SK-N-MC (cell line): ENCODE measurements around the gene JADE2.
A peak's percentile ranks its signal among the peaks of the same experiment; 100 is the strongest.

Source experiments
- DNase-seq: peaks from one replicate; pipeline ENCODE4 v3.0.0-alpha.2; 2011; ENCODE audit warnings: low read depth, low spot score
- H3K27ac ChIP-seq: fragments of 200-600 bp; sonication (generic); 2 replicates; pipeline ENCODE4 v1.5.1; 2016; ENCODE audit warnings: mixed run types
- H3K36me3 ChIP-seq: fragments of 200-600 bp; sonication (generic); 2 replicates; pipeline ENCODE4 v1.6.1; 2017; ENCODE audit warnings: antibody characterized with exemption, low read length, mixed read lengths; ENCODE audit not compliant: insufficient read depth
- H3K4me3 ChIP-seq: fragments of 200-600 bp; sonication (generic); 2 replicates; pipeline ENCODE4 v1.5.1; 2016
- H3K9ac ChIP-seq: fragments of 200-600 bp; sonication (generic); 2 replicates; pipeline ENCODE4 v1.8.0; 2017; ENCODE audit warnings: mixed run types, mixed read lengths; ENCODE audit not compliant: insufficient read length
- H3K9me3 ChIP-seq: fragments of 200-600 bp; sonication (generic); 2 replicates; pipeline ENCODE4 v1.6.1; 2017; ENCODE audit warnings: low read depth, mild to moderate bottlenecking, antibody characterized with exemption, low read length, moderate library complexity, mixed read lengths
- EZH2 ChIP-seq: fragments of 200-600 bp; sonication (generic); IDR thresholded peaks from one replicate; pipeline ENCODE4 v1.6.1; 2017; ENCODE audit warnings: antibody characterized with exemption
- FOXP2 ChIP-seq: optimal IDR thresholded peaks from 2 replicates; pipeline ENCODE3; 2011; ENCODE audit warnings: mild to moderate bottlenecking, moderate library complexity; ENCODE audit not compliant: insufficient read depth; ENCODE audit errors: extremely low read length, control extremely low read depth
- POLR2AphosphoS5 ChIP-seq: IDR thresholded peaks from 2 replicates; pipeline ENCODE4 v1.6.1; 2012; ENCODE audit warnings: mild to moderate bottlenecking, low read depth, low read length, borderline replicate concordance

JADE2 gene

DNA sequence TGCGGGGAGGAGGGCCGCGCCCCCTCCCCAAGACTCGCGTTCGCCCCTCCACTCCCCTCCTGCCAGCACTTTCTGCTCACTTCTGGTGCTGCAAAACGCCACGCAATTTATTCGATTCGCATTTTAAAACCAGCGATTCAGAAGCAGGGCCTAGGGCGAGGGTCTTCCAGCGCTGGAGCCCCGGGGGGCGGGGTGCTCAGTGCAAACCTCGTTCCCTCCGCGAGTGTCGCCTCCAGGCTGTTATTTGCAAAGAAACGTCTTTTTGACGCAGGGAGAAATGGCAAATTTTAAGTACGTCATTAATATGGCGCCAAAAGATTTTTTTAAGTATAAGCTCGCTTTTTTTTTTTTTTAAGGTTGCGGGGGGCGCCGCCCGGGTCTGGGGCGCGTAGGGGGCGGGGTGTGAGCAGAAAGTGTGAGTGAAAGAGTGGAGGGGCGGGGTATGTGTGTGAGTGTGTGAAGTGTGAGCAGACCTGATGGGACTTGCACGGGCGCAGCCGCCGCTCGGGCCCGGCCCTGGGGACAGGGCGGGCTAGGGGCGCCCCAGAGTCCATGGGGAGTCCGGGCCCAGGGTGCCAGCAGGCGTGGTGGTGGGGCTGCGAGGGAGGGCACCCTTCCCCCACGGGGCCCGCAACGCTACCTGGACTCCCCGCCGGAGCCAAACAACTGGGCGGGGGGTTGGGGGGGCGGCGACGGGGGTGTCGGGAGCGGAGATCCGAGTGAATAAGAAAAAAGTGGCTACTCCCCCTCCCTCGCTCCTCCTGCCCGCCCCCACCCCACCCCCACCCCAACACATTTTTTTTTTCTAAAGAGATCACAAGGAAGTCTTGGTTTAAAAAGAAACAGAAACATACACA lies at the start of gene JADE2:
Gene JADE2 (plus strand): TSS at position 845 of the 857 bp plus-strand sequence. CDS start 10,188 bp downstream, outside the sequence.
- peak within 1 kb of the TSS; percentile 90 for H3K4me3 ChIP-seq
- DNase-seq, result peak; percentile 81
- TF ChIP-seq EZH2, result no peak
- TF ChIP-seq POLR2AphosphoS5, result peak; percentile 50
- no peaks in the 10 kb centered on the region for H3K36me3 ChIP-seq
- peak within 1 kb of the TSS; percentile 98 for H3K27ac ChIP-seq
- no peaks in the 10 kb centered on the region for H3K9me3 ChIP-seq
- peak within 1 kb of the TSS; percentile 90 for H3K9ac ChIP-seq

DNA sequence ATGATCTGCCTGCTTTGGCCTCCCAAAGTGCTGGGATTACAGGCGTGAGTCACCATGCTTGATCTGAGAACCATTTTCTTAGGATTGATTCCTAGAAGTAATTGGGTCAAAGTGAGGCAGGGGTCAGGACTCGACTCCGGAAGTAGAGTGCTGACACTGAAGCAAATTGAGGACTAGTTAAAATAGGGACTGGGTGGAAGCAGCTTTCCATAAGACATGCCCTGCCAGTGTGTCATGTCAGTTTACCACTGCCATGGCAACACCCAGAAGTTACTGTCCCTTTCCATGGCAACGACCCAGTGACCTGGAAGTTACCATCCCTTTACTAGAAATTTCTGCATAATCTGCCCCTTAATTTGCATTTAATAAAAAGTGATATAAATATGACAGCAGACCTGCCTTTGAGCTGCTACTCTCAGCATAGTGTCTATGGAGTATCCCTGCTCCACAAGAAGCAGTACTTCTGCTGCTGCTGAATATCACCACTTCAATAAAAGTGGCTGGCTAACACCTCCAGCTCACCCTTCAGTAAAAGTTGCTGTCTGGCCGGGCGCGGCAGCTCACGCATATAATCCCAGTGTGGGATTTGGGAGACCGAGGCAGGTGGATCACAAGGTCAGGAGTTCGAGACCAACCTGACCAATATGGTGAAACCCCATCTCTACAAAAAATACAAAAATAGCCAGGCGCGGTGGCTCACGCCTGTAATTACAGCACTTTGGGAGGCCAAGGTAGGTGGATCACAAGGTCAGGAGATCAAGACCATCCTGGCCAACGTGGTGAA lies 47.8 kb upstream of the JADE2 start:
- Histone ChIP-seq H3K9me3 (no peaks in the 10 kb centered on the region), H3K9ac (no peak overlapping the region), H3K4me3 (no peak overlapping the region), H3K36me3 (no peaks in the 10 kb centered on the region), H3K27ac (no peak overlapping the region)
- no peak for DNase-seq
- TF ChIP-seq EZH2, result no peak

DNA sequence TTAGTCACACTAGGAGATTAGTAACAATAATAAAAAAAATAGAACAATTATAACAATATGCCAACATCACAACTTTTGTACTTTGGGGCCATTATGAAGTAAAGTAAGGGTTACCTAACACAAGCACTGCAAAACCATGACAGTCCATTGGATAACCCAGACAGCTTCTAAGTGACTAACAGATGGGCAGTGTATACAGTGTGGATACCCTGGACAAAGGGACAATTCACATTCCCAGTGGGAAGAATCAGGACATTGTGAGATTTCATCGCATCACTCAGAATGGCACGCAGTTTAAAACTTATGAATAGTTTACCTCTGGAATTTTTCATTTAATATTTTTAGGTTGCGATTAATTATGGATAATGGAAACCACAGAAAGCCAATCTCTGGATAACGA lies 45.6 kb upstream of the JADE2 start:
- Histone ChIP-seq H3K9me3 (no peaks in the 10 kb centered on the region), H3K4me3 (no peak overlapping the region), H3K27ac (no peak overlapping the region), H3K9ac (no peak overlapping the region), H3K36me3 (no peaks in the 10 kb centered on the region)
- TF ChIP-seq EZH2 (no peak), FOXP2 (no peak), POLR2AphosphoS5 (no peak)
- DNase-seq, result no peak

DNA sequence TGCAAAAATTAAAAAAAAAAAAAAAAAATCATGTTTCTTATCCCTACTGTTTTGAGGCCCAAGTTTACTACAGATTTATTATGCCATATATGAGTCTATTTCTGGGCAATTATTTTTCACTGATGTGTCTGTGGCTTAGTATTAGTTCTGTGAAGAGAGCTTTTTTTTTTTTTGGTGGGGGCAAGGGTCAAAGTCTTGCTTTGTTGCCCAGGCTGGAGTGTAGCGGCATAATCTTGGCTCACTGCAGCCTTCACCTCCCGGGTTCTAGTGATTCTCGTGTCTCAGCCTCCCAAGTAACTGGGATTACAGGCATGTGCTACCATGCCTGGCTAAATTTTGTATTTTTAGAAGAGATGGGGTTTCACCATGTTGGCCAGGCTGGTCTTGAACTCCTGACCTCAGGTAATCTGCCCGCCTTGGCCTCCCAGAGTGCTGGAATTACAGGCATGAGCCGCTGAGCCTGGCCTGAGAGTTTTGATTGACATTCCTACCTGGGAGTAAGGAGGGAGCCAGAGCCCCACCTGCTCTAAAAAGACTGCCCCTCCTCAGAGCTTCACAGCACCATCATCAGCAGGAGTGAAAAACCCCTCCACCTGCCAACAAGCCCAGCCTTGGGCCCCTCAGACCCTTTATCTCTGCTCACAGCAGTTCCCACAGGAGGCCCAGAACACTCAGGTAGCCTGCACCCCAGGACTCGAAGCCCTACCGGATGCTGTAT lies 36.1 kb upstream of the JADE2 start:
- no peaks in the 10 kb centered on the region for H3K9me3 ChIP-seq
- no peak overlapping the region for H3K9ac ChIP-seq
- H3K27ac ChIP-seq, result no peak overlapping the region
- TF ChIP-seq FOXP2 (no peak), POLR2AphosphoS5 (no peak), EZH2 (no peak)
- H3K36me3 ChIP-seq, result no peaks in the 10 kb centered on the region
- H3K4me3 ChIP-seq, result no peak overlapping the region
- DNase-seq, result no peak

DNA sequence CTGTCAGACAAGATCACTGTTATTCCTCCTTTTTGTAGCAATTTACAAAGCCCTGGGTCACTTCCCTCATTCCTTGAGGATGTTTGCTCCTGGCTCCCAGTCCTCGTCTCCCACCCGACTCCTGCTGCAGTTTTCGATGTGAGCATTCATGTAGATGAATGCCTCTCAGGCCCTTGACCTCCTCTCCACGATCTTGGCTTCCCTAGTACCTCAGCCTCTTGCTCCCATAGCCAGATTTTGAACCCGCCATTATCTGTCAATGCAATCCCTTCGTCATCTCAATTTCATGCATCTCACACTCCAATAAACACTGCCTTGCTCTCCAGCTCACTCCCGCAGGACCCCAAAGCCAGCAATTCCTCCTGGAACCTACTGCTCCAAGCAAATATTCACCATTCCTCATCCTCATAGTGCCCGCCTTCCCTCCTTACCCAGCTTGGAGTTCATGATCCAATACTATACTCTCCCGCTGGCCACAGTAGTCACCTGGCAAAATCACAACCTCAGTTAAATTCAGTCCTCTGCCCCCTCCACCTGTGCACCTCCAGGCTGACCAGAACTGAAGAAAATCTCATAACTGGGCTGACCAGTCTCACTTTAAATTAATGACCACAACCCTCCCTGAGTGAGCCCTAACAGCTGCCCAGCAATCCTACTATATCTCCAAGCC lies 35.1 kb upstream of the JADE2 start:
- H3K36me3 ChIP-seq, result no peaks in the 10 kb centered on the region
- no peaks in the 10 kb centered on the region for H3K9me3 ChIP-seq
- H3K4me3 ChIP-seq, result no peak overlapping the region
- H3K9ac ChIP-seq, result no peak overlapping the region
- no peak overlapping the region for H3K27ac ChIP-seq
- DNase-seq, result no peak
- no peak for TF ChIP-seq EZH2
- no peak for TF ChIP-seq POLR2AphosphoS5
- no peak for TF ChIP-seq FOXP2

DNA sequence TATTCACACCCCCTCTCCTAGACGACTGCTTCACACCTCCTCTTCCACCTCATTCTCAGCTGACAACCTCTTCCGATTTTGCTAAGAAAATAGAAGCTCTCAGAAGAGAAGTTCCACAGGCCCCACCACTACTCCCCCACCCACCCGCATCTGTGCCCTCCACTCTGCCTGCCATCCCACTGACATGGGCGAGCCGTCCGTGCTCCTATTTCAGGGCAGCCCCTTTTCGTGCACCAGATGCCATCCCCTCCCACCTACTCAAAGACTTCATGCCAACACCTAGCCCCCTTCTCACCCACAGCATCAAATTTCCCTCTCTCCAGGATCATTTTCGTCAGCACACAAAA lies 34.6 kb upstream of the JADE2 start:
- Histone ChIP-seq H3K36me3 (no peaks in the 10 kb centered on the region), H3K9me3 (no peaks in the 10 kb centered on the region), H3K27ac (no peak overlapping the region), H3K9ac (no peak overlapping the region), H3K4me3 (no peak overlapping the region)
- no peak for TF ChIP-seq POLR2AphosphoS5
- TF ChIP-seq FOXP2, result no peak
- TF ChIP-seq EZH2, result no peak
- DNase-seq, result no peak

DNA sequence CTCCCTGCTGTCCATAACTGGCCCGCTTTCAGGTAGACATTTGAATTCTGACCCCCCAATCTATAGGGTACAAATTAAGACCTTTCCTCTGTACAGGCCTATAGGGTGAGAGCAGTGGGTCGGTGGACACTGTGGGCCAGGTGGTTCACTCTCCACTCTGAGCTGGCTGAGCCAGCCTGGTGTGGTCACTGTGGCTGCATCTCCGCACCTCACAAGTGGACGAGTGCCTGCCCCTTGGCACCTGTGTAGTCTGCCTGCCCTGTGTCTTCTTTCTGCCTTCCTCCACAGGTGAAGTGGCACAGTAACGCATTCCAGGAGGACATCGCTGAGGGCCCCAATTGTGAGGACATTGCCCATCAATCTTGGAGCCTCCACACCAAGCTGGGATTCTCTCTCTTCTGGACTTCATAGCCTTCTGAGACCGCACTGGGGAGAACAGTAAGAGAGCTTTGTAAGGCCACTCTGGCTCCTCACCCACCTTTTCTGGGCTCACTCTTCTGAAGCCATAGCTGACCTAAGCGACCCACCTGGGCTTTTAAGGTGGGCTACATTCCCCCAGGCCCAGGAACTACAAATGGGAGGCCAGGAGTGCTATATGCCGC lies 33.5 kb upstream of the JADE2 start:
- TF ChIP-seq EZH2 (no peak), POLR2AphosphoS5 (no peak), FOXP2 (no peak)

More for the DNA sequence above, 33.5 kb upstream of the JADE2 start:
- H3K9ac ChIP-seq, result peak overlapping the region; percentile 24
- no peaks in the 10 kb centered on the region for H3K36me3 ChIP-seq
- H3K27ac ChIP-seq, result 0 out of 2 replicates have a peak overlapping the region, but pooled peaks have one; percentile 45
- no peak for DNase-seq
- H3K4me3 ChIP-seq, result peak overlapping the region; percentile 38; the same call in 1 of the 2 replicates
- H3K9me3 ChIP-seq, result no peaks in the 10 kb centered on the region
